DMS53 treated with DMSO at 0.1 percent for 48 hours (cell line): ENCODE measurements around the gene EML6.

Source experiments
- DNase-seq: peaks from one replicate; lab custom pipeline; 2025; ENCODE audit not compliant: unreplicated experiment; lab: John Stamatoyannopoulos, UW

The EML6 gene

DNA sequence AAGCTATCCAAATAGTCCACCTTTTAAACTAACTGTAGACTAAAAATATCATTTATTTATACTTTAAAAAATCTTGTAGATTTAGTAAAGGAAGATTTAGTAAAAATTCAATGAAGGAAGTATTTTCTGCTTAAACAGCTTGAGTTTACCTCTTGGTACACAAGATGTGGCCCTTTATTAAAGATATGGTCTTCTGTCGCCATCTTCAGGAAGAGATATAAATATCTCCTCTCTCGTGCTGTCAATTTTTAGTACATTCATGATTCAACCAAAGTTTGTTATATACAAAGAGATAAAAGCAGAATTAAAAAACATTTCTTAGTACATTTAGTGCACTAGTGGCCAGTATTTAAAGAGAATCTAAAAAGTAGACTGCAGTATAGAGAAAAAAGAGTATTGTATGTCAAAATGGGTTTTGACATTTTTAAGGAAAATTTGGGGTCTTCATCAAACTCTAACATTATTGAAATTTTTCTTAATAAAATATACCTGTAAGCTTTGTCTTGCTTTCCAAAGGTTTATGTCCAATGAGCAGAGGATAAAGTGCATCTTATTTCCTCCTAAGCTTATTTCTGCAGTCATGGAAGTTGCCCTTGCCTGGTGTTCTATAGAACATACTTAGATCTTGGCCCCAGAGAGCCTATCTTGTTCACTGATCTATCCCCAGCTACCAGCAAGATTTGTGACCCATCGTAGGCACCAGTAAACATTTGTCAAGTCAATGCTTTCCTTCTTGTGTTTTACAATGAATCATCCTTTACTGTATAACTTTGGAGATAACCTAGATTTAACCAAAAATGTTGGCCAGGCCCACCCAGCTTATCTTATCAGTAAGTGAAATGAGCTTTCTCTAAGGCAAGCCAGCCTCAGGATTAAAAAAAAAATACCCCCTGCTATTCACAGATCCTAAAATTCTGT, 18.5 kb upstream of the EML6 start:
- DNase-seq, result peak; percentile 63

DNA sequence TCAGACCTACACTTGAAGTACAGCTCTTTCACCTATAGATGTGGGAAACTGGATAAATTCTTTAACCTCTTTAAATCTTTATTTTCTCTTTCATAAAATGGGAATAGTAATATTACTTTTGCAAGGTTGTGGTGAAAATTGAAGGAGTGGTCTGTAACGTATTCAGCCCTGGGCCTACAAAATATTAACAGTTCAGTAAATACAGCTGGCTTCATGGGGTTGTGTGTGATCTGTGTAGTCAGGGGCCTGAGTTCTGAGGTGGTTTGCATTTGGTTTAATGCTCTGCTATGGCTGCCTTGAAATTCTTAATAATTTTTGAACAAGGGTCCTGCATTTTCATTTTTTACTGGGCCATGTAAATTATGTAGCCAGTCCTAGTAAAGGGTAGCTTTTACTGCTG, 16.8 kb upstream of the EML6 start:
- no peak for DNase-seq

DNA sequence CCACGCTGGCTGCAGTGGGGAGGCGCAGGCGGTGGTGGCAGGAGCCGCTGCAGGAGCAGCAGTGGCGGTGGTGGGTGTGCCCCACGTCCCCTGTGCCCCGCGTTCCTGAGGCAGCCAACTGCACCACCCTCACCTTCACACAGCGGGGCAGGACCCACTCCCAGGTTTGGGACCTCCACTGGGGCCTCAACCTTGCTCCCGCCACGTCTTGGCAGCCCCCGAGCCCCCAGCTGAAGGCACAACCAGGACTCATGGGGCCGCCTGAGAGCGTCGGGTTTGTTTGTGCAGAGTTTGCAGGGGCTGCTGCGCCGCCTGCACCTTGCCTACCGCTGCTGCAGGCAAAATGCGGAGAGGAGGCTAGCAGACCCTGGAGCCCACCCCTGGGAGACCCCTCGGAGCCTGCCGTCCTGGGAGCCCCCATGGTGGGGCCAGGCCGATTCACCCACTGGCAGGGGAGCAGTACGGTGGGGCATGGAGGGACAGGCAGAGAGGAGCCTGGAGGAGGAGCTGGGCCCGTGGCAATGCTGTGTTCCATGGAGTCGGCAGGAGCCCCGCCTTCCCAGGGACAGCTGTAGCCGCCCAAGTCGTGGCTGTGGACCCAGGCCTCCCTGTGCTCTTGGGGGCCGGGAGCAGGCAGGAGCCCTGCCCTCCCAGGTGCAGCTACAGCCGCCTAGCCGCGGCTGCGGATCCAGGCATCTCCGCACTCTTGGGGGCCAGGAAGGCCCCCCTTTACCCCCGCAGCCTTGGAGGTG, 14.7 kb upstream of the EML6 start:
- DNase-seq, result peak; percentile 70

DNA sequence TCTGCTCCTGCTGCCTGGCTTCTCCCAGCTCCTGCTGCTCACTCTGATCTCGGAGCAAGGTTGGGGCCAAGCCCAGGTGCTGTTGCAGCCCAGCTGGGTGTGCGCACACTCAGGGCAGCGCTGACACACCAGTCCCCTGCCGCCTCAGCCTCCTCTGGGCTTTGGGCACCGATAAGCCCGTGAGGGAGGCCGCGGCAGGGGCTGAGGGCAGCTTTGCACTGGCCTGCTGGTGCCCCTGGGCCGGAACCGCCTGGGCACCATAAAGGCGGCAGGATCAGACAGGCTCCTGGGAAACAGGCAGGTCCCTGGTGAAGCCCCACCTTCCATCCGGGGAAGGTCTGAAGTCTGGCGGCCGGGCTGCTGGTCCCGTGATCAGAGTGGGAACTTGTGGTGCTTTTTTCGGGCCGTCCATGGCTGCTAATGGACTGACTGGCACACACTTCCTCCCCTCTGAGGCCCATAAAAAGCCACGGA, 14.1 kb upstream of the EML6 start:
- DNase-seq, result peak; percentile 38

DNA sequence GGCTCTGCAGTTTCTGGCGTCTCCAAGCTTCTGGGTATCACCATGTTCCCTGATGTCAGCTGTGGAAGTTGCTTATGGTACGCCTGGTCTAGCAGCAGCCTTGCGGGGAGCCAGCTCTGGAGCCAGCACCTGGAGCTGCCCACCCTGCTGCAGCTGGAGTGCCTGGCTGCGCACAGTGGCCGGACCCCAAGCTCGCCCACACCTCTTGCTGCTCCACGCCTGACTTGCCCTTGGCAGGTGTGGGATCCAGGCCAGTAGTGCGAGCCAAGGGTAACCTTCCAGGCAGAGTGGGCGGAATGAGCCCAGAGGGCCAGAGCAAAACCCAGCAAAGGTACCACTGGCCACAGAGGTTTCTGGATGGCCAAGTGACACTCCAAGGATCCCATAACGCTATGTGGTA, 13.2 kb upstream of the EML6 start:
- no peak for DNase-seq

DNA sequence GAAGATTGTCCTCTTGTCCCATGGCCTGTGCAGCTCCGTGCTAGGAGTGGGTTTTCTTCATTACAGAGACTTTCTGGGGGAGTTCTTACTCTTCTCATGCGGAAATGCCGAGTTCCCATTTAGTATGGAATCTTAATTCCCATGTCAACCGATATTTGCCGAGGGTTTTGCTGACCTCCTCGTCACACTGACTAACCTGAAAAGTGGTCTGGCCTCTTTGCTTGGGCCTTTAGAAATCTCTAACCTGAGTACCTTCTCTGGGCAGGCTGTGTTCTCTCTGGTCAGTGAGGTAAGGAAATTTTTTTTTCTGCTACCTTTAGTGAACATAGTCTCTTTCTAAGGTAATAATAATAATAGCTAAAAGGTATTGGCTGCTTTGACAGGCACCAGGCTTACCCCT, 10.9 kb upstream of the EML6 start:
- no peak for DNase-seq

DNA sequence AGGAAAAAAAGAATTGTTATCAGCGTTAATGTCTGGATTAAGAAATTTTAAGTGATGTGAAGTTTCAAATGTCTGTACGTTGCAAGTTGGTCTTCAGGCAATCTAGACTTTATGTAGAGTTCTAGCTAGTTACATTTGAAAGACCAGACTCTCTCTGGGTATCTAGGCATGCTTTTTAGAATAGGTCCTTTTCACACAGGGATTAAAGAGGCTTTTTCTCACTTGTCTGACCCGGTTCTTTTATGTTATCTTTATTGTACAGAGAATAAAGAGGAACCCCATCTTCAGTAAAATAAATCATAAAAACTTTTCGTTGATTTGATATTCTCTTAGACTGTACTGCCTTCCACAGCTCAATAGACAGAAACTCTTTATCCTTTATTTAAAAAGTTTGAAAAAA, 8.5 kb upstream of the EML6 start:
- DNase-seq, result no peak

DNA sequence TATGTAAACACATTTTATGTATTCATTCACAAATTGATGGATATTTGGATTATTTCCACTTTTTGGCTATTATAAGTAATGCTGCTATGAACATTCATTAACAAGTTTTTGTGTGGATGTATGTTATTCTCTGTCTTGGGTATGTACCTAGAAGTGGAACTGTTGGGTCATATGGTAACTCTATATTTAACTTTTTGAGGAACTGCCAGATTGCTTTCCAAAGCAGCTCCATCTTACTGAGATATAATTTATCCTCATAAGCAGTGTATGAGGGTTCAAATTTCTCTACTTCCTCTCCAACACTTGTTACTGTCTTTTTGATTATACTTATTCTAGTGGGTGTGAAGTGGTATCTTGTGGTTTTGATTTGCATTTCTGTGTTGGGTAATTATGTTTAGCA, 7.1 kb upstream of the EML6 start:
- DNase-seq, result no peak

DNA sequence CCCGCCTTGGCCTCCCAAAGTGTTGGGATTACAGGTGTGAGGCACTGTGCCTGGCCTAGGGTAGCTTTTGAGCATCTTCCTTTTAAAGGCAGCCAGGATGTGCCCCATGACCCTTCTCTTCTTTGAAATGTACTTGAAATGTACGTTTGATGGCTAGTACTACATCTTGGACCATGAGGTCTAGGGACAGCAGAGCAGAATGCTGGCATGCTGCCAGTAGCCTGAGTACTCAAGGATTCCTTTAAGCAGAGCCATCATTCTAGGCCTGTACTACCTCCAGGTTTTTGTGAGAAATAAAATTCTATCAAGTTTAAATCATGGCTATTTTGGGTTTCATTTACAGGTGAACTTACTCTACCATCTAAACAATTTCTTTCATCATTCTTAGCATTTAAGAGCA, 2.9 kb upstream of the EML6 start:
- DNase-seq, result no peak

DNA sequence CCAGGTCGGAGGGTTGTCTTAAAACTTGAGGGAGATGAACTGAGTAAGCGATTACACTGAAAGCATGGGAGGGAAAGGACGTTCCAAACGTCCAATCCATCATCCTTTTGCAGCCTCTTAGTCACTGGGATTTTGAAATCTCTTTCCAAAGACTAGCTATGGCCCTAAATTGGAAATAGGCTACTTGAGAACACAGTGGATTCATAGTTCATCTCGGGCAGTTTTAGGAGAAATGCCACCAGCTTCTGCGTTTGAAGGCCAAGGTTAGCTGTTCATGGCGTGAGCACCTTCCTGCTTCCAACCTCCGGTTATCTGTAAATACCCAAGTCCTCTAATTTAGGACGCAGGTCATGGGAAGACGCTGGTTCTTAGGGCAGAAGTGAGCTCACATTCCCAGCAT, 821 bp upstream of the EML6 start:
- DNase-seq, result no peak

DNA sequence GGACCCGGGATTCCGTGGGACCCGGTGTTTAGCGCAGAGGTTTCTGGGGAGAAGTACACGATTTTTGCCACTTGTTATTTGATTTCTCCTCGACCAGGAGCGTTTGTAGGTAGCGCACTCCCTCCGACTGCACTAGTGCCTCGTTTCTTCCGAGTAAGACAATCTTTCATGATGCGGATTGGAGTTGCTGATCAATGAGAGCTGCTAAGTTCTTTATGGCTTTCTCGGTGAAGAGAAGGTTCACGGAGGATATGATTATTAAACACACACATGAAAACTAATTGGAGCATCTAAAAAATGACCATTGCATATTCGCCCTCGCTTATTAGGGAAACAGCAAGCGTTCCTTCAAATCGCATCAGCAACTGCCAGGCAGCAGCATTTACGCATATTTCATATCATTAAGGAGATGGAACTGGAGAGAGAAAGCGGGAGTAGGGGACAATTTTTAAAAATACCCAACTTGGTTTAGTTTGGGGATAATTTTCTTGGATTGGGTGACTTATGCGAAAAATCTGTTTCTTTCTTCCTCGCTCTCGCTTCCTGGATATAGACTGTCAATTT, 616 bp downstream of the EML6 start:
- DNase-seq, result peak; percentile 31

DNA sequence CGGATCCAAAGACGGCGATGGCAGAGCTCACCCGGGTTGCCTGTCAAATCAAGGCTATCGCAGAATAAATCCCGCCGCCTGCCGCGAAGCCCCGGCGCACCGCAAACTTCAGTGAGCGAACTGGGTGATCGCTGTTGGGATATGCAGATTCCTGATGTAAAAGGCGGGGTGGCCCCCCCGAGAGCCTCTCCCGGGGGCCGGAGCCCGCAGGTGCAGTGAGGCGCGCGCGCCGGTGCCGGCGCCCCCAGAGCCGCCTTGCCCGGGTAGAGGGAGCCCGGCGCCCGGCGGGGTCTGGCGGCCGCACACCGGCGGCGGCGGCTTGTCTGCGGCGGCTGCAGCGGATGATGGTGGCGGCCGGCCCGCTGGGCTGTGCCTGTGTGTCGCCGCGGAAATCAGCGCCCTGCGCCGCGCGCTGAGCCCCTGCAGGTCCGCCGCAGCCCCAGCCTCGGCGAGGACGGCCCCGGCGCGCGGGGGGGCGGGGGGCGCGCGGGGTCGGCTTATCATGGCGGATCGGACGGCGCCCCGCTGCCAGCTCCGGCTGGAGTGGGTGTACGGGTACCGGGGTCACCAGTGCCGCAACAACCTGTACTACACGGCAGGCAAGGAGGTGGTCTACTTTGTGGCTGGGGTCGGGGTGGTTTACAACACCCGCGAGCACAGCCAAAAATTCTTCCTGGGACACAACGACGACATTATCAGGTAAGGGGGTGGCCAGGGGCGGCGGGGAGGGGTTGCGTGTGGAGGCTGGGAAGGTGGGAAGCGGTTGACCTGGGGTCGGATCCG, 1.3 kb downstream of the EML6 start:
- DNase-seq, result no peak

DNA sequence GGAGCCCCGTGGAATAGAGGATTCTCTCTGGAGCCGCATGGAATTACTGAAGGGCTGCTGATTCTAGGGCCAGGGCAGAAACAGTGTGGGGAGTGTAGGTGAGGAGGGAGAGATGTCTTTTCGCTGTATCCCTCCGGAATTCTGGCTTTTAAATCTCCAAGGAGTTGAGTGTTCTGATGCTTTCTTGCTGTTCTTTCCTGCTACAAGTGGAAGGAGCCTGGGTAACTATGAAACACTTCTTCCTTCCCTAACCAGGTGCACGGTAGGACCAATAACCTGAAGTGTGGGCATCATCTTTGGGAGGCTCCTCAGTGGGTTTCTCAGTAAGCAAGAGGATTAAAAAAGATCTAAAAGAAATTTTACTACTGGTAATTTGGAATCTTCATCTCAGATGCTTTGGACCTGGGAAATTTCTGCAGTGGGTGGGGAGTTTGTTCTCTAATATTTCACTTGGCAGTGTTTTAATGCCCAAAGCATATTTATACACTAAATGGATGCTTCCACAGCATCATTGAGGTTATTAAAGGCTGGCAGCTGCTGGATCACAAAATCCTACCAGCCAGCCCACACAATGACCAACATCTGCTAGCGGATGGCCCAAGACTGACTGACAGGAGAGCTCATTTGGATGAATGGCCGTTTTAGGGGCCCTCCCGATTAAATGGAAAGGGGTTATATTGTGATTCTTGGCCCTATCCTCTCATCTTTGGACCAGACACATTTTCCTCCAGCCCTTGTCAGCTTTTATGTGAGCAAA, 2.1 kb downstream of the EML6 start:
- DNase-seq, result no peak

DNA sequence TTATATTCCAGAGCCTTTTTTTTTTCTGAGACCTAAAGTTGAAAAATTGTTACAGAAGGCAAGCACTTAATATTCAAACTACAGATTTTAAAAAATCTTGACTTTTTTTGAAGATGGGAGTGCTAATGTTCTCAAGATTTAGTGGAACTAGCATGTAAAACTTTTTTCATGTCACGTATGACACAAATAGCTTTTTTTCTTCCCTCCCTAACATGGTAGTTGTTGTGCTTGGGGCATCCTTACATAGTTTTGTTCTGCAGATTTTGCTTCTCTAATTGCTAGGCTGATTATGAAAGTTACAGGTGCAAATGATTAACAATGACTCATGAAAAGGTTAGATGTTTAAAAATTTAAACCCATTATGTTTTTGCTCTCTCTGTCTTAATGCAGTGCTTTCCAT, 3.0 kb downstream of the EML6 start:
- DNase-seq, result no peak

DNA sequence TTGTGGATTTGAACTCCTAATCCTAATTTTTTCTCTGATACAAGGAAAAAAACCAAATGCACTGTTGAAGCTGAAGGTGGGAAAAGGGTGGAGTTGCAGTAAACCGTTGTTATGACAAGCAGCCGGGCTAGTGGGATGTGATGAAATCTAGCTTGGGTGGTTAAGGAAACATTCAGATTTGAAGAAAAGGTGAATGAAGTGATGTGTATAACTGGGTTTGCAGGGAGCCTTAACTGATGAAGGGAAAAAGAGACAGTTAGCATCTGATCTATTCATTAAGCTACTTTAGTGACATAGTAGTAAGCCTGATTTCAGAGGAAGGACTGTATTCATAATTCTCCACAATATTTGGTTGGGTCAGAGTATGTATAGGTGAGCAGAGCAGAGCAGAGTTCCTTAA, 3.5 kb downstream of the EML6 start:
- no peak for DNase-seq

DNA sequence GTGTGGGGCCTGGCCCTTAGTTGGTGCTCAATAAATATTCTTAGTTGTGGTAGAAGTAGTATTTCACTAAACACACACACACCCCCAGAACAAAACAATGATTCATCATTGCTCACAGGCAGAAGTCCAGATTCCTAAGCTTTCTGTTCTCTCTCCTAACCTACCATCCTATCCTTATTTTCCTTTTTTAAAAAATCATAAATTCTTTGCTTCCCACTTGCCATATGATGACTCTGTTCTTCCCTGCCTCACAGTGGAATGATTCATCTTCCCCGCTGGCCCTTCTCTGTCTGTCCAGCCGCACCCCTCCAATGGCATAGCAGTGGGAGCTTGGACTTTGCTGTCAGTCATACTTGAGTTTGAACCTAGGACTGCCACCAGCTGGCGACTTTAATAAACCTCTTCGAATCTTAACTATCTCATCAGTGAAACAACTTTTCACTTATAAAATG, 5.2 kb downstream of the EML6 start:
- DNase-seq, result no peak

DNA sequence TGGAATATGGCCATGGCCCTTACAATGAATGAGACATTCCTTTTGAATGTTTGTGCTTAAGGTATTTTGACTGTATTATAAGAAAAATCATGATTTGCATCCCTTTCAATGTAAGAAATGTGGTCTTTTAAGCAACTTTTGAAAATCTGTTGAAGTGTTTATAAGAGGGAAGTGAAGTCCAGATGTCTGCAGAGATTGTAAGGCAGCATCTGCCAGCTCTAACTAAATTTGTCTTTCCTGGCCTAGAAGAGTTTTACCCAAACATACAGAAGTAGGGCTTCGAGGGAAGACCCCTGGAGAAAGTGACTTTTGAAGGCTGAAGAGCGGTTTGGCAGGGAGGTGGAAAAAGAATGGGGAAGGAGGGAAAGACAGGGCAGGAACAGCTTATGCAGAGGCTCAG, 12.2 kb downstream of the EML6 start:
- no peak for DNase-seq

DNA sequence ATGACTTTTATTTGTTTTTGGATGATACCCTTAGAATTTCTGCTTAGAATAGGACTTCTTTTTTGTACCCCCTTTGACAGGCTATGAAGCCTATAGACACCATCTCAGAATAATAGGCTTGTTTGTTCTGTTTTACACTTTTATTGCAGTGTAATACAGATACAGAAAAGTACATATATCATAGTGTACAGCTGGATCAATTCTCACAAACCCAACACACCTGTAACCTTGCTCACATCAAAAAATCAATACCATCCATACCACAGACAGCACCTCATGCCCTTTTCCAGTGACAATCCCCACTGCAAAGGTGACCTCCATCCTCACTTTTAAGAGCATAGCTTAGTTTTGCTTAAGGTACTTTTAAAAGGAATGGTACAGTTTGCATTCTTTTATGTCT, 14.8 kb downstream of the EML6 start:
- DNase-seq, result no peak

DNA sequence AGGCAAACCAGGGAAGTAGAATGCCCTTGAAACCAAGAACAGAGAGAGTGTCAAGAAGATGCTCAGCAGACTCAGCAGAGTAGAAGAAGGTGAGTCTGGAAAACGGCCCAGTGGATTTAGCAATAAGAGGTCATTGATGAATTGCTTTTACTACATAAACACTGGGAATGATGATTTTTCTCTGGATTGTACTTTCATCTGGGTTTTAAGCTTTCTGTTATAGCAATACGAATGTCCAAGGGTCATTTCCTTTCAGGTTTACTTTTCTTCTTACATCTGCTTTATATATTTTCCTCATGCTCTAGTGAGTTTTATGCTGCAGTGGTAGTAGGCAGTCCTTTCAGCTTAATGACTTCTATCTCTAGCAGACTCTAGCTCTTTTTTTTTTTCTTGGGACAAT, 16.9 kb downstream of the EML6 start:
- no peak for DNase-seq

DNA sequence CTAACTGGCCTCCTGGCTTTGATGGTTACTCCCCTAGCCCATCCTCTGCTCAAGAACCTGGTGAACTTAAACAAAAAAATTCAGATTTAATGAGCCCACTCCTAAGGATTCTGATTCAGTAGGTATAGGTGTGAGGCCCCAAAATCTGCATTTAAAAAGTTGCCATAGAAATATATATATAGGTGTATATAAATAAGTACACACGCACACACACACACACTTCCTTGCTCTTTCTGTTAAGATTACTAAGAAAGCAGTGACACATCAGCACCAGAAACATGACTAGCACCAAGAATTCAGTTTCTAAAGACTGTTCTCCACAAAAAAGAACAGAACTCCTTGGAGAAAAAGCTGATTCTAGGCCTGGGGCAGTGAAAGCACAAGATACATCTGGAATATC, 17.8 kb downstream of the EML6 start:
- DNase-seq, result no peak
